ENCODE measurements around the gene COX20. TPM values are rescaled to one million over a fixed set of nuclear protein-coding genes. Genes with fewer than 3 reads are reported as not detected.

COX20 gene
- total and polyA plus RNA-seq, 2 of the 8 experiments (the other 6 are each of a cell fraction or from before 2014, with no cell fraction given): 17.5 to 28.8 TPM

DNA sequence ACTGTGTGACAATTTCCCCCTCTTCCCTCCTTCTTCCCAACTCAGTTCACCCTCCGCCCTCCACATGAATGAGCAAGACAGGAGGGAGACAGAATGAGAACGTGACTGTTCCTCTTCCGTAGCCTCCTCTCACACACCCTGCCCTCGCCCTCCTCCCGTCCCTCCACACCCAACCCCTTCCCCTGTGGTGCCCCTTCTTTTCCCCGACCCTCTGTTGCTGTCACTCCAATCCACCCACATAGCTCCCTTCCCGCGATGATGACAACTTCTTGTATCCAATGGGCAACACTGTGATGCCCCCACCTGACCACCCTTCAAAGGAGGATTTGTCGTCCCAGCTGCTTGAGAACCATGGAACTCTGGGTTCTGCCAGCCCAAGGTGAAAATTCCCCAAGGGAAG lies 41.4 kb upstream of the COX20 start:
- Histone ChIP-seq H2BK120ac (replicated peaks; ENCODE audit: low read depth, low read length) (peak overlapping the region; percentile 56), H3K56ac (replicated peaks; ENCODE audit: insufficient read length, low read depth, low read length) (no peak overlapping the region), H2AK5ac (ENCODE audit: low read depth, low read length) (no peak overlapping the region; the same call in 1 of the 2 replicates), H2BK20ac (ENCODE audit: low read length) (no peak overlapping the region), H4K20me1 (replicated peaks in 1 of 2; ENCODE audit: control insufficient read depth in 1 of 2, insufficient read depth in 2 of 2, low read length in 2 of 2) (no peaks in the 10 kb centered on the region), H4K5ac (ENCODE audit: insufficient read length, low read depth, low read length) (no peak overlapping the region), H3K4me3 (ENCODE audit: extremely low read depth in 1 of 4, insufficient read depth in 2 of 4, low read depth in 3 of 4, low read length in 4 of 4) (no peak overlapping the region), H3K23me2 (ENCODE audit: low read depth, low read length) (no peaks in the 10 kb centered on the region), H3K23ac (ENCODE audit: insufficient read length) (no peak overlapping the region), H2BK5ac (ENCODE audit: low read depth, low read length) (no peak overlapping the region), H3K27ac (ENCODE audit: low read depth, low read length) (no peak overlapping the region), H3K4me1 (replicated peaks in 1 of 4; ENCODE audit: control insufficient read depth in 3 of 4, insufficient read depth in 4 of 4, low read length in 3 of 4) (peaks cover 0 to 3% (median 1%) of the 10 kb centered on the region in 4 experiments; a peak in 3 of 7 replicates), H3K18ac (ENCODE audit: extremely low read depth, low read length) (no peak overlapping the region), H3K4ac (replicated peaks; ENCODE audit: insufficient read length, low read depth, low read length) (no peak overlapping the region), H3K9ac (replicated peaks in 1 of 4; ENCODE audit: extremely low read depth in 1 of 4, low read depth in 3 of 4, low read length in 3 of 4) (no peak overlapping the region), H3K9me3 (ENCODE audit: insufficient read depth in 2 of 2, low read depth in 1 of 2, low read length in 1 of 2) (no peaks in the 10 kb centered on the region; a peak in 1 of 4 replicates), H3K79me1 (ENCODE audit: low read depth, low read length) (no peaks in the 10 kb centered on the region), H3K27me3 (replicated peaks in 1 of 4; ENCODE audit: control insufficient read depth in 3 of 4, extremely low read depth in 1 of 4, insufficient read depth in 3 of 4, low read length in 3 of 4) (no peaks in the 10 kb centered on the region), H4K8ac (ENCODE audit: extremely low read depth, insufficient read depth, low read length) (no peak overlapping the region), H2BK12ac (ENCODE audit: low read depth, low read length) (peak overlapping the region; percentile 53; the same call in 1 of the 2 replicates), H4K91ac (replicated peaks; ENCODE audit: insufficient read length, low read length) (peak overlapping the region; percentile 61), H2AFZ (ENCODE audit: low read length) (peak overlapping the region; percentile 85; the same call in 1 of the 2 replicates), H3K4me2 (ENCODE audit: insufficient read depth in 1 of 2, low read depth in 2 of 2, low read length in 2 of 2) (no peak overlapping the region), H2BK15ac (ENCODE audit: low read length) (no peak overlapping the region; the same call in 1 of the 2 replicates), H3K79me2 (ENCODE audit: control insufficient read depth in 1 of 2, insufficient read depth in 2 of 2, low read length in 2 of 2) (no peaks in the 10 kb centered on the region), H3K36me3 (ENCODE audit: control insufficient read depth in 2 of 4, insufficient read depth in 4 of 4, low read length in 3 of 4) (no peaks in the 10 kb centered on the region), H3K14ac (ENCODE audit: insufficient read length) (no peak overlapping the region)
- TF ChIP-seq SRF (IDR thresholded peaks at IDR 0.05; ENCODE audit: low read depth, low read length): no peak
- no peak for TF ChIP-seq RNF2 (IDR thresholded peaks at IDR 0.05; ENCODE audit: borderline replicate concordance, low read depth, low read length, missing control alignments, poor library complexity, severe bottlenecking)
- POLR2A ChIA-PET (ENCODE audit: partially characterized antibody): no interaction called here
- no peak for DNase-seq (ENCODE audit: low read depth in 1 of 2, low spot score in 2 of 2)
- CTCF ChIA-PET (ENCODE audit: partially characterized antibody): interaction anchor here (1.1 to 5.3 kb wide), 4 partner anchors 9 to 190 kb away, joined by 3 to 64 read pairs (median 10); no protein-coding TSS in a partner anchor
- WGBS, 2 experiments (ENCODE audit: extremely low coverage in 1 of 2, insufficient coverage in 1 of 2, insufficient read length in 1 of 2, insufficient replicate concordance in 2 of 2, low coverage in 1 of 2, low lambda C conversion rate in 2 of 2, missing lambda C conversion rate in 1 of 2): 96 to 100% methylated on average over 2 to 9 of the region's 9 CpGs
- no peak for FAIRE-seq

Measured in H1 (cell line).